HG02588 (cell line): ENCODE measurements around the gene GPC6.

Experiments used
- ATAC-seq: cut with Tn5 transposase; IDR thresholded peaks from one replicate; pipeline ENCODE4 v1.9.1; 2021; ENCODE audit warnings: mild to moderate bottlenecking, moderate library complexity; ENCODE audit not compliant: unreplicated experiment

Gene GPC6

DNA sequence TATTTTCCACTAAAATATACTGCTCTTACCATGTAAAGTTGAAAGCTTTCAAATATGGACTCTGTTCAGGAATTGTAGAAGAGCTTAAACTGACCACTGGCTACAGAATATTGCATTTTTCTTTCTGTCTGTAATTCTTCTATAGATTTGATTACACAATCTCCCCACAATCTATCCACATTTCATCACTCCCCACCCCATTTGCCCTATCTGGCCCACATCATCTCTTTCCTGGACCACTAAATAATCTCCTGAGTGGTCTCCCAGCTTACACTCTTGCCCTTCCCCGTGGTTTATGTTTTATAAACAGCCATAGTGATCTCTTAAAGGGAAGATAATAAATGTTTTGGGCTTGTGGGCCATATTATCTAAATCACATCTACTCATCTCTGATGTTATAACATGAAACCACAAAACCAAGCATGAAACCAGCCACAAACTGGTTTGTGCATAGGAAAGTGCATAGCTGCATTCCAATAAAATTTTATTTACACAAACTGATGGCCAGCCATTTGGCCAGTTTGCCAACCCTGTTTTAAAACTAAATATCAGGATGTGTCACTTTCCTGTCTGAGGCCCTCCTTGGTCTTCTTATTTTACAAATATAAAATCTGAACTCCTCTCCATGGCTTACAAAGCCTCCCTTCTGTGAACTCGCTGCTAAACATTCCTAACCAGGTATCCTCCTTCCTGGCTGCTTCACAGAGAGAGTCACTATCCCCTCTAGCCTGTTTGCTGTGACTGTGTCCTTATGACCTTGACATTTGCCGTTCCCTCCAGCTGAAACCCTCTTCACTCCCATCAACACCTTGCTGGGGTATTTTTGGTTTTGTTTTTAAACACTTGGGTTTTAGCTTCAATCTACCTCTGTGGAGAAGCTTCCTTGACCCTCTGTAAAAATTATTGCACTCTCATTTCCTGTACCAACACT is 500.9 kb downstream of the GPC6 start:
- ATAC-seq: no peak

DNA sequence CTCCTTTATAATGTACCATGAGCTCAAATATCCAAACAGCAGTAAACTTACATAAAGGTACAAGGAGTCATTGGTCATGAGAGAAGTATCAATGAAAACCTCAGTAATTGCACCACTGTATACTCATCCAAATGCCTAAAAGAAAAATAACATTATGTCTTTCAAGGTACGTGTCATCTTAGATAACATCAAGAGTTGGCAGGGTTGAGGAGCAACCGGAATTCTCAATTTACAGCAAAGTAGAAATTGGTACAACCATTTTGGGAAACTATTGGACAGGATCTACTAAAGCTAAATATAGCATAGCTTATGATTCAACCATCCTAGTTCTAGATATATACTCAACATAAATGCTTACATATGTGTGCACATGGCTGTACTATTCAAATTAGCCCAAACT is 502.8 kb downstream of the GPC6 start:
- ATAC-seq: no peak

DNA sequence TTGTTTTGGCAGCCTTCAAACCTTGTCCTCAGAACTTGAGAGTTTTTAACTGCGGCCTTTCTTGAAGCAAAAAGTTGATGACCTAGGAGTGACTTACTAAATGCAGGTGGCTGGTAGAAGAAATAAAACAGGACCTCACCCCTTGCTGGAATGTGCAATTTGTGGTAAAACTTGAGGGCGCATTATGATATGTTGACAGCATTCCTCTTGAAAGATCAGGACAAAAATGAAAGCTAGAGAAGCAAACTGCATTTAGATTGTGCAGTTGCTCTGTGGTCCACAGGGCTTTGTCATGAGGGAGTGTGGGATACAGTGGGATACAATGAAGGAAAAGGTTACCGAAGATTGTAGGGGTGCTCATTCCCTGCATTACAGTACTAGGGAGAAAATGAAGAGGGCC is 504.2 kb downstream of the GPC6 start:
- ATAC-seq: no peak

DNA sequence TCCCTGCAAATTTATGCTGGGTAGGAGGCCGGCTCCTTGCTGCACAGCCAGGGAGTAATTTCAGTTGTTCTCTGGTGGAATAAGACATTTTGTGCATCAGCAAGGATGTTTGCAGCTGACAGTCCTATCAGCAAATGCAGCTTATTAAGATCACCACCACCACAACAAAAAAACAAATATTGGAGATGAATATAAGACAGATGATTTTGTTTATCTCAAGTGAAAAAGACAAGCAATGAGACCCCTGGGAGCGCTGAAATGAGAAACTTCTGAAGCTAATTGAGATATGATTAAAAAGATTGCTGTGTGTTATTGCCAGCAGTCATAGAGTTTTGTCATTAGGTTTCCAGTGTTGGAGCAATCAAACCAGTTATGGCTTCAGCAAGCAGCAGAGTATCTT is 505.6 kb downstream of the GPC6 start:
- ATAC-seq: no peak

DNA sequence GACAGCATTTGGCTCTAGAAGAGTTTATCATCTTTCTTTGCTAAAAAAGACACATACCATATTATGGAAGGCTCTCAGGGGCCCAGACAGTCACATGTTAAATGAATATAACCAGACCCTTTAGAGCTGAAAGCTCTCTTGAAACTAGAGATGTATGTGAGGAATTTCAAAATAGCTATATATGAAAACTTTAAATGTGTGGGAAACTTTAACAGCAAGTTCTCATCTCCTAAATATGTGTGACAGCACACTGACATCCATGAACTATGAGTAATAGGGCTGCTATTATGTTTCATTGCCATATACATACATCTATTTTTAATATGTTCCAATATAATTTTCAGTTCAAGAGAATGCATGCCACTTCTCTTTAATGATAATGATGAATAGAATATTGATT is 509.5 kb downstream of the GPC6 start:
- ATAC-seq: no peak

DNA sequence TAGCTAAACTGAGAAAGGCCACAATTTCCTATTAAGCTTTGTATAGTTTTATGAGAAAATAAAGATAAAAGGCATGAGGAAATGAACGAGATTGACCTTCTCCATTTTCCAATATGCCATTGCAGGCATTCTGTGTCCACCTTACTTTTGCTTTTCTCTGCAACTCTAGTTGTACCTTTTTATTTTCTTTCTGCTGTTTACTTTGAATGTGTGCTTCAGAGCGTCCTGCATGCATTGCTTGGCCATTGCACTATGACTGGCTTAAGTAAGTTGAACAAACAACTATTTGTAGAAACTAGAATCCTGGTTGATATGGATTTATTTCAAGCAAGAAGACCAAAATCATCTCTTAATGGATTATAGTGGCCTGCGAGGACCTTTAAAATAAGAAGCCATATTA is 510.3 kb downstream of the GPC6 start:
- no peak for ATAC-seq

DNA sequence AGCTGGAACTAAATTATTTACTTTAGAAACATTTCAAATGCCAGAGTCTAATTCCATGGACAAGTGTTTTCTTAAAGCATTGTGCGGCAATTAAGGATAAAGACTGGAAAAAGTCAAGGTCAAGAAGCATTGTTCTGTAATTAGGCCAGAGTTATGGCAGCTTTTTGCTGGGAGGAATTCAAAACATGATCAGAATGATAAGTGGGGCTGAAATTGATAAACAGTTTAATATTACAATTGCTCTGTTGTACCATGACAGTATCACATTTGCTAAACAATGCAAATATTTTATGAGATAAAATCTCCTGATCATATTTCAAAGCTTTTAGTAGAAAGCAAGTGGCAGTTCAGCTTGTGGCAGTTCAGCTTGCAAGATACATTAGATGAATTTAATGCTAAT is 513.7 kb downstream of the GPC6 start:
- ATAC-seq: no peak

DNA sequence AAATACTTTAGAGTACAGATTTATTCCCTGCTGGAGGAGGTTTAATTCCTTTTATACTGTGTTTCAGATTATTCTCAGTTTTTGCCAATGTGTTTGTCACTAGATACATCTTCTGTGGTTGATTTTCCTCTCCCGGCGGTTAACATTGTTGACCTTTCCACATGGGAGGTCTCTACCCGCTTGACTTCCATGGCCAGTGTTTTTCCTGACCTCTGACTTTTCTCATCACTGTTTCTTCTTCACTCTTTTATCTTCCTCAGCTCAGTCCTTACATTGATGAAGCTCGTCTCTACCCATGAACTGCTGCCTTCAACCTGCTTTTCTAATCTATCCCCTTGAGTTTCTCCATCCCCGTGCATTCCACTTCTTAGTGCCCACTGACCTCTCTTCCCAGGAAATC is 517.4 kb downstream of the GPC6 start:
- no peak for ATAC-seq

DNA sequence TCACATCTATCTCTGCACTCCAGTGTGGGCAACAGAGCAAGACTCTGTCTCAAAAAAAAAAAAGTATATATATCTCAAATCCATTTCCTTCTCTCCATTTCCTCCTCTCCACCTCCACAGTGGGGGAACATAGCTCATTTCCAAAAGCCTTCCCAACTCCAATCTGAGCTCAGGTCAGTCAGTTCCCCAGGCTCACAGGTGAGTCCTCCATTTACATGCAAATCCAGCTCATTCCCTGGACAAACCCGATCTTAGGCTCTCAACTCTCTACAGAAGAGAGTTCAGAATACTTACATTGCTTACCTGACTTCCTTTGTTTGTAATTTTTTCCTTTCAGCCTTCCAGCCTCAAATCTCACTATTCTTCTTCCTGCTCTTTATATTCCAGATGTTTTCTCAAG is 518.3 kb downstream of the GPC6 start:
- ATAC-seq: no peak

DNA sequence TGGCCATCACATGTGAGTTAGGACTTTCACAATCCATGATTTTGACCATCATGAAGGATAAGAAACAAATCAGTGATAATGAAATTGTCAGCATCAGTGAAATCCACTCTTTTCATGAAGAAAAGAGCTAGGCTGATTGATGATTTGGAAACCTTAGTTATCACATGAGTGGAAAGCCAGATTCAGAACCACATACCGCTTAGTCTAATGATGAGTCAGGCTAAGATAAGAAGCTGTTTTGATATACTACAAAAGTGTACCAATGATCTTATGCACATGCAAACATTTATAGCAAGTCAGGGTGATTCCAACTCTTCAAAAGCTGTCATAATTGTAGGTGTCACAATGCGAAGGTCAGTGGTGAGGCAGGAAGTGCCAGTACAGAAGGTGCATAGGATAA is 519.3 kb downstream of the GPC6 start:
- ATAC-seq: no peak

DNA sequence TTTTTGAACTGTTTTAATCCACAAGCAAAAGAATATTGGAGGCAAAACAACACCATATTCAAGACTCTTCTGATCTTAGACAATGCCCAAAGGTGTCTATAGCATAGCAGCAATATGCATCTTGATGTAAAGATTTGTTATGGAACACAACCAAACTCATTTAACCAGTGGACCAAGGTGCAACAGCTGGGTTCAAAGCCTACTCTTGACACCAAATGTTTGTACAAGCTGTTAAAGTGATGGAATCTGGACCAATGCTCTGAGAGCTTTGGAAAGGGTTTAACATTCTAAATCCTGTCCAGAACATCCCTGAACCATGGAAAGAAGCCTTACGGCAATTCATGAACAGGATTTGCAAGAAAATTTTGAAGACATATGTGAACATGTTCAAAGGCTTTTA is 520.0 kb downstream of the GPC6 start:
- ATAC-seq: no peak

DNA sequence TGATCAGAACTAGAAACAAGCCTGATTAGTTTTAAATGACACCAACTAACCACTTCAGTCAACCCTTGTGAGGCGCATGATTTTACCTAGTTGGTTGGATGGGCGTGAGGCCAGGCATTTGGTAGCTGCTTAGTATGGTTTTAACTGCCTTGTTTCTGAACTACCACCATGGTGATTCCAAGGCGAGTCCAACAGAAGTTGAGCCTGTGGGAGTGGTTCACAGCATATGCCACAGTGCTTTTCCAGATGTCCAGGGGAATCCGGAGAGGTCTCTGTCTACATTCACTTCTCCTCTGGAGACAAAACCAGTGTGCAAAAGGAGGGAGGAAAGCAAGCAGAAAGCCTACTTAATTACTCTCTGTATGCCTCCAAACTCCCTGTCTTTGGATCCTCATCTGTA is 524.1 kb downstream of the GPC6 start:
- ATAC-seq: no peak

DNA sequence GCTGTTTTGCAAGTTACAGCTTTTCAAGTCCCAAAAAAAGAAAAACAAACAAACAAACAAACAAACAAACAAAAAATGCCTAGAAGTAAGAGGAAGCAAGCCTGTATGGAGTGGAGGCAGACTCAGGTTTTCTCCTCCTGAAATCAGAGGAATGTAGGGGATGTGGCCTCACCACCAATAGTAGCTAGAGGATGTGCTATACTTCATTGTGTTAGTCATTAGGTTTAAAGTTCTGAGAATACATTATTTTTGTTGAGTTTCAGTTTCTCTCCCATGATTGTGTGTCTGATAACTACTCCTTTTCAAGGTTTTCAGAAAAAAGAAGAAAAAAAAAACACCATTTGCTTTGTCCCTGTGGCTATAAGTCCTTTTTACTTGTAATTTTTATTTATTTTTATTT is 524.5 kb downstream of the GPC6 start:
- ATAC-seq: no peak

DNA sequence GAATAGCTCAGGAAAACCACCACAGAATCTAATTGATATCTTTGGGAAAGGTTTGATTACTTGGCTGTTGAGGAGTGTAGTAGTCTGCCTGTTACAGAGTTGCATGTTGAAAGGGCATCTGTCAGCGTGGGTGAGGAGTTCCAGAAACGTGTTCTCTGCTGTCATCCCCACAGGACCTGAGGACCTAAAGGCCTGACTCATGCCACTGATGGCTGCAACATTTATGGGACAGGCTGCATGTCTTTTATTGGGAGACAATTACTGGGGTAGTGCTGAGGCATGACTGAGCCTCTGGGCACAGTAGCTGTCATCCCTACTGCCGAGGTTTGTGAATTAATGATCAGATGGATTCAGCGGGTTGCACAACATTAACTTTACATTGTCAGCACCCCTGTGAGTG is 525.9 kb downstream of the GPC6 start:
- no peak for ATAC-seq

DNA sequence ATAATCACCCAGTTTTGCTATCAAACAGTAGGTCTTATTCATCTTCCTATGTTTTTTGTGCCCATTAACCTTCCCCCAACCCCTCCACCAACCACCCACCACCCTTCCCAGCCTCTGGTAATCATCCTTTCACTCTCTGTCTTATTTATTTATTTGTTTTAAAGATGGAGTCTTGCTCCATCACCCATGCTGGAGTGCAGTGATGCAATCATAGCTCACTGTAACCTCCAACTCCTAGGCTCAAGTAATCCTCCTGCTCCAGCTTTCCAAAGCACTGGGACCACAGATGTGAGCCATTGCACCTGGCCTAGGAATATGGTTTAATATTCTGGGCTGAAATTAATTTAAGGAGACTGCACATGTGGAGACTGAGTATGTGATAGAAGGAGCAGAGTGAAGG is 527.0 kb downstream of the GPC6 start:
- no peak for ATAC-seq

DNA sequence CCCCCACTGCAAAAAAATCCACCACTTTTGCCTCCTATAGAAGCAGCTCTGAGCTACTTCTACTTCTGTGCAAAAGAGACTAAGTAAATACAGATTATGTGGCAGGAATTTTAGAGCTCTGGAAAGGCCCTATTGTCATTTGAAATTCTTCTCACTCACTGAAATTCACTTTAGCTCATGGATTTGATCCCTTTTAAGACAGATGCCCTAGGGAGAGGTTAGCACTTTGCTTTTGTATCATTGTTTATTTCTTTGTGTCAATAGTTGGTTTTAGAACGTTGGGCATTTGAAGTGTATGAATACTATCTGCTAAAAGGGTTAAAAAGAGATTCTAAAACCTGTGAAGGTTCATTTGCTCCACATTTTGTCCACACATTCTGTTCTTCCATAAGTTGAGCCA is 528.7 kb downstream of the GPC6 start:
- no peak for ATAC-seq

DNA sequence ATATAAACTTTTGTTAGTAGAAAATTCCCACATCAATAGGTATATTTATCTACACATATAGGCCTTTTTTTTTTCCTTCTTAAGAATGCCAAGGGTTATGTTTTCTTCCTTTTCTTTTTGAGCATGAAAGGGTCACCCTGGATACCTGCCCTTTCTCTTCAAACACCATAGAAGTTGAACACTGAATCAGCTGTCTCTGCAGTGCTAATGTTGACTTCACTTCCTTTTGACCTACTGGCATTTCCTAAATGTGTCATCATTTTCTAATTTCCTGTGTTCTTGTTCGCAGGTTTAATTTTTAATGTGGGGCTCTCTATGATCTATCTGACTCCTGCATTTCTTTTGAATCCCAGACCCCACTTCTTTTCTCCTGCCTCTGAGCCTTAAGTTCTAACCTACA is 532.0 kb downstream of the GPC6 start:
- ATAC-seq: no peak

DNA sequence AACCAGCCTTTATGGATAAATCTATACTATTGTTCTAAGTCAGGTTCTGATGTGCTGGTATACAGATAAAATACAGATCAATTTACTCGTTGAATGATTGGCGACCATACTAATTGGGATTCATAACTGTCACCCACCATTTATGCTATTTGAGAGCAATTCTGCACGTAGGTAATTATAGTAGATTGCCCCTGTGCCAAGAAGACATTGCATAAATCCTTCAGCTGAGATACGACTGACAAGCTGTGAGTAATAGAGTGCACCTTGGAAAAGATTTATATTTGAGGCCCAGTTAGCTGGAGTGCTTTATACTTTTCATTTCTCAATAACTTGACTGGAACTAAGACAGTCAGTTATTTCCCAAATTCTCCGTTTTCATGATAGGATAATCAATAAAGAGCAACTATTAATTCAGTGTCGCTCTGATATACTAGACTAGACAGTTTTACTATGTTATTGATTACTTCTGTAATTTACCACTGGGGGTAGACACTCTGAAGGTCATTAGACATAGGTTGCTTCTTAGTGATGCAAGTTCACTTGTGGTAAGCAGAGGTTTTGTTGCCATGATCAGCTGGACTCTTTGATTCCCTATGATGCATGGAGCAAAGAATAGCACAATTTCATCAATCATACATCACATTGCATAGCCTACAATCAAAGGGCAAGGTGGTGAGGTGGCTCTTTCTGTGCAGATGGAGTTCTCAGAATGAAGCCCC is 536.3 kb downstream of the GPC6 start:
- ATAC-seq: no peak

DNA sequence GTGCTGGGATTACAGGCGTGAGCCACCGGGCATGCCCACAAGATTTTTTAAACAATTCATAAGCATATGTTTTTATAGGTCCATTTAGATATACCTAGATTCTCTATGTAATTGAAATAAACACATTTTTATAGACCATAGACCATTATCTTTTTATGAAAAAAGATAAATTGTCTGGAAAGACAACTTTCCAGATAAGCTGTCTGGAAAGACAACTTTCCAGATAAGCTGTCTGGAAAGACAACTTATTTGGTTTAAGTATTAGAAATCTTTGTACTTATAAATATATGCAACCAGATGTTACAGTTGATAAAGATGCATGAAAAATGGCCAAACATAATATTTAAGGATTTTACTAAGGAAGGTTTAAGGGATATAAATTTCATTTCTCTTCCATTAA is 538.5 kb downstream of the GPC6 start:
- ATAC-seq: no peak

DNA sequence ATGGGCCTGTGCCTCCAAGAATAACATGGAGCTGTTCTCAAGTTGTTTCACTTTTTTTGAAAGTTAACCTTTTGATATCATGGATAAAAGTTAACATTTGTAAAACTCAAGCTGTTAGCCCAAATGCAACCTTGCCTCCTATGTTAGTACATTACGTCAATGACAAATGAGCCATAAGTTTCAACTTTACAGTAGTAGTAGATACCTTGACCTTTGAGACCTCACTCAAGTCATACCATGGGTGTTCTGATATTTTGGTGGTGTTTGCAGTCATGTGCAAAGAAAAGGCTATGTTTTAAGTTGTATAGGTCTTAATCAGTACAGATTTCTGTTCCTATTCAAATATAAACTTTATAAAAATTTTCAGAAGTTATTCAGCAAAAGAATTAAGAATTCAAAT is 539.2 kb downstream of the GPC6 start:
- no peak for ATAC-seq

DNA sequence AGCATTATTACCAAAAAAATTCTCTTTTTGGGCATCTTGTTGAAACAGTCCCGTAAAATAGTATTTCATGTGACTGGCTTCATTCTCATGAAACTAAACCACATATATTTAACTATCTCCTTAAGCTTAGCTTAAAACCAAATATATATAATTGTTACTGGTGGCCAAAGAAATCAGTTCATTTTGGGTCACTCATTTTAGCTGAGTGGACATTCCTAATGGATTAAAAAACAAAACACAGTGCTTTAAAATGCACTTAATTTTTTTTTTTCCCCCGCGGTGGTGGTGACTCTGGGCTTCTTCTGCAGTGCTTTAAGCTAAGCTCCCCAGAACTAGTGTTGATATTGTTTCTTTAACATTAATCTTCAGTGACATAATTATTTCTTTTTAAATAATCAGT is 540.1 kb downstream of the GPC6 start:
- ATAC-seq: no peak

DNA sequence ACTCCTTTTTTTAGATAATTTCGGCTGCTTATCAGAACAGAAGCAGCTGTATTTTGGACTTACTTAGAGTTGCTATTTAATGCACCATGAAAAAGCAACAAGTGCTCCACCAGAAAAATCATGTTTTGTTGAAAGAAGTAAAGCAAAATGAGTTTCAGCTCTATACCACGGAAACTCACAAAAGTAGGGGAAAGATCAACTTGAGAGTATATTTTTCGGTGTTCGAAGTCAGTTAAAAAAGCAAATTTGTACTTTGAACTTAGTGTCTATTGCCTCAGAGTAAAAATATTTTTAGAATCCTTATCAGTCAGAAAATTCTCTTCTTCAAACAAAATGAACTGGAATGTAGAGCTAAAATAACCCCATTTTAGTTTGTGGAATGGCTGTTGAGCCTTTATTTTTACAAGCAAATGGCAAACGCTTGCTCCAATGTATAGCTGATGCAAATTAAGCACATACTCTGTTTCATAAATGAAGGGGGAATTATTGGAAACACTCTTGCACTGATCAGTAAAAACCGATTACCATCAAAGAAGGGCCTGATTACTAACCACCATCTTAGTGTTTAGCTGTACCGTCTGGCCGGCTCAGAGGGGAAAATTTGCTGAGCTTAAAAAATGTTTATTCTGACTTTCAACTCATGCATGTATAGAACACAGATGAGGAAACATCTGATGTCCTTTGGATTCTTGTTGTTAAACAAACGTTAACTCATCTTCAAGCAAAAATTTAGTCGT is 540.7 kb downstream of the GPC6 start:
- no peak for ATAC-seq
